Measurements from ENCODE around the gene FIG4. TPM values are rescaled to one million over a fixed set of nuclear protein-coding genes. Genes with fewer than 3 reads are reported as not detected.

FIG4 gene
- total and polyA plus RNA-seq, 2 experiments from 2014 or later: 8.8 to 11.5 TPM

DNA sequence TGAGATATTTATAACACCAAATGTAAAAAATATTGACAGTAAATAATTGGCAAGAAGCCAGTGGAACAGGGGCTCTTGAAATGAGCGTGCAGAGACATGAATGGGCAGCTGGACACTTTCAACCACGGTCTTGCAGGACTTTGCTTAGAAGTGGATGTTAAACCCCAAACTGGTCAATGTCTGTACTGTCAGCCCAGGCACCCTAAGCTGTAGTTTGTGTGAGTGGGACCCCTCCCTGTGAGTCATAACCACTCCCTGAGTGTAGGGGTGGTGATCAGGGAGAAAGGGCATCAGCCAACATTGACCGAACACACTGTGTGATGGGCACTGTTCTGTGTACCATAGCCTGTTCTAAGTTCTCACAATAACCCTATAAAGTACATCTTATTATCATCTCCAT, 108.6 kb downstream of the FIG4 start:
- WGBS, 2 experiments (ENCODE audit: low coverage in 1 of 2, low lambda C conversion rate in 2 of 2, missing lambda C conversion rate in 2 of 2): 97 to 98% methylated on average over 3 of the region's 3 CpGs
- no peak for TF ChIP-seq EZH2phosphoT487 (IDR thresholded peaks at IDR 0.05; ENCODE audit: insufficient read depth, low read depth)
- TF ChIP-seq EZH2 (IDR thresholded peaks at IDR 0.05; ENCODE audit: insufficient read depth, poor library complexity, severe bottlenecking): no peak
- H2AFZ ChIP-seq: no peak overlapping the region
- H3K36me3 ChIP-seq (ENCODE audit: low read depth): no peaks in the 10 kb centered on the region
- DNase-seq: no peak
- no peaks in the 10 kb centered on the region for H3K79me2 ChIP-seq (ENCODE audit: insufficient read depth)
- H3K4me2 ChIP-seq (ENCODE audit: unreplicated experiment): no peak overlapping the region
- H3K27ac ChIP-seq: no peak overlapping the region
- H3K9me3 ChIP-seq (ENCODE audit: low read depth): no peaks in the 10 kb centered on the region
- no peaks in the 10 kb centered on the region for H3K27me3 ChIP-seq (replicated peaks; ENCODE audit: insufficient read depth)
- H3K4me3 ChIP-seq: no peak overlapping the region
- in situ Hi-C loops (cut with MboI): no loop called here
- no peak overlapping the region for H3K9ac ChIP-seq
- H3F3A ChIP-seq (ENCODE audit: insufficient read depth): peaks cover 7% of the 10 kb centered on the region
- no peaks in the 10 kb centered on the region for H4K20me1 ChIP-seq (ENCODE audit: insufficient read depth)
- H3K4me1 ChIP-seq (ENCODE audit: insufficient read depth): peaks cover 16% of the 10 kb centered on the region
- no peaks in the 10 kb centered on the region for H3K9me2 ChIP-seq (ENCODE audit: insufficient read depth)

DNA sequence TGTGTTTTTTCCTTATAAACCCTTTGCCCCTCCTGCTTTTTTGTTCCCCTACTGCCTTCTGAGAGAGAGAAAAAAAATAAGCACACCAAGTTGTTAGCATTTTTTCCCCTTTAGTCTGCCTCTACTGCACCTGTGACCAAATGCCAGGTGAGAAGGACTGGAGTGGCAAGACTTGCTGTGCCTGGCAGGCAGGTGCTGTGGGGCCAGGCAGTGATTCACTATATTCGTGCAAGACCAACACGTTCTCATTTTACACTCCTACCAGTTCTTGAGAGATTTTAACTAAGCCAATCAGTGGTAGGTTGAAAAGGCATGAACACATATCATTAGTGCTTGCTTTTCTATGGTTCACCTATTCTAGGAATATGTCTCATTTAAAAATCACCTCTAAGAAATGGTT, 109.7 kb downstream of the FIG4 start:
- 95 to 96% methylated on average over 2 of the region's 2 CpGs for WGBS, 2 experiments (ENCODE audit: low coverage in 1 of 2, low lambda C conversion rate in 2 of 2, missing lambda C conversion rate in 2 of 2)
- Histone ChIP-seq H3K9me3 (ENCODE audit: low read depth) (no peaks in the 10 kb centered on the region), H3K27me3 (replicated peaks; ENCODE audit: insufficient read depth) (no peaks in the 10 kb centered on the region), H3F3A (ENCODE audit: insufficient read depth) (no peaks in the 10 kb centered on the region), H3K4me3 (no peak overlapping the region), H2AFZ (no peak overlapping the region), H3K4me1 (ENCODE audit: insufficient read depth) (peaks cover 14% of the 10 kb centered on the region), H3K4me2 (ENCODE audit: unreplicated experiment) (no peak overlapping the region), H3K36me3 (ENCODE audit: low read depth) (no peaks in the 10 kb centered on the region), H3K79me2 (ENCODE audit: insufficient read depth) (no peaks in the 10 kb centered on the region), H3K9ac (no peak overlapping the region), H3K27ac (no peak overlapping the region), H3K9me2 (ENCODE audit: insufficient read depth) (no peaks in the 10 kb centered on the region), H4K20me1 (ENCODE audit: insufficient read depth) (no peaks in the 10 kb centered on the region)
- in situ Hi-C loops (cut with MboI): no loop called here
- no peak for DNase-seq
- no peak for TF ChIP-seq EZH2 (IDR thresholded peaks at IDR 0.05; ENCODE audit: insufficient read depth, poor library complexity, severe bottlenecking)
- TF ChIP-seq EZH2phosphoT487 (IDR thresholded peaks at IDR 0.05; ENCODE audit: insufficient read depth, low read depth): no peak

DNA sequence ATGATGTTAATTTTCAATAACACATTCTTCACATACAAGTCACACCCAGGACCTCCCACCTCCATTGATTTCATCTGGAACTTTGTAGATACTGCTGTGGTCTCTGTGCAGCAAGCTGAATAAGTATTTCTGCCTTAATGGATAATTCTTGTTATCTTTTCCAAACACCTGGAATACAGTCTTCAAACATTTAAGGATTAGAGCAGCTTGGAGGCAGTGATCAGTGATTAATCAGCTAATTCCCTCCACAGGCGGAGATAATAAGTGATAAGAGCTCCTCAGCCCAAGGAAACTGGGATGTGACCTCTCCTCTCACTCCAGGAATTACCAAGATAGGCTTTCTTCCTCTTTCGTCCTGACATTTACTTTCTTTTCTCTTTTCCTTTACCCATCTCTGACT, 110.7 kb downstream of the FIG4 start:
- no peak for DNase-seq
- WGBS, 2 experiments (ENCODE audit: low coverage in 1 of 2, low lambda C conversion rate in 2 of 2, missing lambda C conversion rate in 2 of 2): 87 to 96% methylated on average over 2 of the region's 2 CpGs
- in situ Hi-C loops (cut with MboI): no loop called here

DNA sequence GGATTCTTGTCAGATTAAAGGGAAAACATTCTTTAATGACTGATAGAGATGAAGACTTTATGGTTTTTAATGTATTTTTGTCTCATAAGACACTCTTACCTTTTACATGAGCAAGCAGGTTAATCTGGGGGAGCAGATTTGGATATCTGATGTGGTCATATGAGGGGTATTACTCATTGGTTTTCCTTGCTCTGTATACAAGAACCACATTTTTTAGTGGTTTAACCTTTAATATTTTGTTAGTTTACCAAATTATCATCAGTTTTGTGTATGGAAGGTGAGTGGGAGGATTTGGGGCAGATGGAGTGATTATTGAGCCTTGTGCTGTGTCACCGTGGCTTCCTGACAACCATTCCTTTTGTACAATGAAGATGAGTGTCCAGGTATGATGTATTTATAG, 112.9 kb downstream of the FIG4 start:
- no peak for TF ChIP-seq EZH2phosphoT487 (IDR thresholded peaks at IDR 0.05; ENCODE audit: insufficient read depth, low read depth)
- TF ChIP-seq EZH2 (IDR thresholded peaks at IDR 0.05; ENCODE audit: insufficient read depth, poor library complexity, severe bottlenecking): no peak
- WGBS, 2 experiments (ENCODE audit: low coverage in 1 of 2, low lambda C conversion rate in 2 of 2, missing lambda C conversion rate in 2 of 2): 25 to 36% methylated on average over 1 of the region's 1 CpG
- no peak for DNase-seq

More for the DNA sequence above, 110.7 kb downstream of the FIG4 start:
- Histone ChIP-seq H3K4me3 (no peak overlapping the region), H3K79me2 (ENCODE audit: insufficient read depth) (no peaks in the 10 kb centered on the region), H3K4me1 (ENCODE audit: insufficient read depth) (peaks cover 4% of the 10 kb centered on the region; the same call in 1 of the 2 replicates), H3K9me3 (ENCODE audit: low read depth) (no peaks in the 10 kb centered on the region), H3K4me2 (ENCODE audit: unreplicated experiment) (no peak overlapping the region), H3K9ac (no peak overlapping the region), H3K27me3 (replicated peaks; ENCODE audit: insufficient read depth) (no peaks in the 10 kb centered on the region), H4K20me1 (ENCODE audit: insufficient read depth) (no peaks in the 10 kb centered on the region), H2AFZ (no peak overlapping the region), H3K9me2 (ENCODE audit: insufficient read depth) (no peaks in the 10 kb centered on the region), H3F3A (ENCODE audit: insufficient read depth) (no peaks in the 10 kb centered on the region), H3K27ac (no peak overlapping the region), H3K36me3 (ENCODE audit: low read depth) (no peaks in the 10 kb centered on the region)
- no peak for TF ChIP-seq EZH2 (IDR thresholded peaks at IDR 0.05; ENCODE audit: insufficient read depth, poor library complexity, severe bottlenecking)
- TF ChIP-seq EZH2phosphoT487 (IDR thresholded peaks at IDR 0.05; ENCODE audit: insufficient read depth, low read depth): no peak

DNA sequence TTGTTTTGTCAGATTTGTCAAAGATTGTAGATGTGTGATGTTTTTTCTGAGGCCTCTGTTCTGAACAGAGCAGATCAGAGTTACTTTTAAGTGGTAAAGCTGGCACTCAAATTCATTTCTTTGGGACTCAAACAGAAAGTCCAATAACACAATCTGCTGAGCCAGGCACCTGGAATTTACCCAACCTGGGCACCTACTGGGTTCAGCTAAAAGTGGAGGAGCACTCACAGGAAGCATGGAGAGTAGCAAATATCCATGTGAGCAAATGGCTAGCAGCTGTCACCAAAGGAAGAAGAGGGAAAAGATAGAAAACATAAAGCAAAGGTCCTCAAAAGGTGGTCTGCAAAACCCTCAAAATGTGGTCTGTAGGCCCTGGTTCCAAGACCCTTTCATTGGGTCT, 116.8 kb downstream of the FIG4 start:
- no peaks in the 10 kb centered on the region for H3K9me3 ChIP-seq (ENCODE audit: low read depth)
- no peak overlapping the region for H3K9ac ChIP-seq
- no peaks in the 10 kb centered on the region for H3F3A ChIP-seq (ENCODE audit: insufficient read depth)
- H3K4me2 ChIP-seq (ENCODE audit: unreplicated experiment): no peak overlapping the region
- no peaks in the 10 kb centered on the region for H3K4me1 ChIP-seq (ENCODE audit: insufficient read depth)
- H2AFZ ChIP-seq: no peak overlapping the region
- no peak overlapping the region for H3K27ac ChIP-seq
- no peaks in the 10 kb centered on the region for H3K36me3 ChIP-seq (ENCODE audit: low read depth)
- no peak for DNase-seq
- no peaks in the 10 kb centered on the region for H3K79me2 ChIP-seq (ENCODE audit: insufficient read depth)
- no peaks in the 10 kb centered on the region for H4K20me1 ChIP-seq (ENCODE audit: insufficient read depth)
- in situ Hi-C loops (cut with MboI): no loop called here
- TF ChIP-seq EZH2phosphoT487 (IDR thresholded peaks at IDR 0.05; ENCODE audit: insufficient read depth, low read depth) (no peak), EZH2 (IDR thresholded peaks at IDR 0.05; ENCODE audit: insufficient read depth, poor library complexity, severe bottlenecking) (no peak)
- H3K9me2 ChIP-seq (ENCODE audit: insufficient read depth): no peaks in the 10 kb centered on the region
- H3K27me3 ChIP-seq (replicated peaks; ENCODE audit: insufficient read depth): no peaks in the 10 kb centered on the region
- no peak overlapping the region for H3K4me3 ChIP-seq

More for the DNA sequence above, 112.9 kb downstream of the FIG4 start:
- in situ Hi-C loops (cut with MboI): no loop called here
- H3K9me3 ChIP-seq (ENCODE audit: low read depth): no peaks in the 10 kb centered on the region
- H3K9me2 ChIP-seq (ENCODE audit: insufficient read depth): no peaks in the 10 kb centered on the region
- H3K4me3 ChIP-seq: no peak overlapping the region
- no peak overlapping the region for H3K4me2 ChIP-seq (ENCODE audit: unreplicated experiment)
- no peak overlapping the region for H3K27ac ChIP-seq
- no peaks in the 10 kb centered on the region for H3K27me3 ChIP-seq (replicated peaks; ENCODE audit: insufficient read depth)
- H3F3A ChIP-seq (ENCODE audit: insufficient read depth): no peaks in the 10 kb centered on the region
- H3K9ac ChIP-seq: no peak overlapping the region
- no peak overlapping the region for H2AFZ ChIP-seq
- H4K20me1 ChIP-seq (ENCODE audit: insufficient read depth): no peaks in the 10 kb centered on the region
- no peaks in the 10 kb centered on the region for H3K36me3 ChIP-seq (ENCODE audit: low read depth)
- H3K79me2 ChIP-seq (ENCODE audit: insufficient read depth): no peaks in the 10 kb centered on the region
- 0 out of 2 replicates have a peak, but pooled peaks cover 3% of the 10 kb centered on the region for H3K4me1 ChIP-seq (ENCODE audit: insufficient read depth)
